Sigmoid colon (tissue), 7 donors: ENCODE data around the gene SDC1. TPM values are rescaled to one million over a fixed set of nuclear protein-coding genes. Genes with fewer than 3 reads are reported as not detected.

Source experiments
- DNase-seq: peaks from one replicate; pipeline ENCODE4 v3.0.0-alpha.2; 2019
- H3K27ac ChIP-seq, 4 donors: fragments of 200-600 bp; sonication (generic); one replicate each; pipeline ENCODE4 v1.5.1; 2016 to 2019; ENCODE audit warnings: mild to moderate bottlenecking in 1 of 4
- H3K27me3 ChIP-seq, 3 donors: fragments of 200-600 bp; sonication (generic); one replicate each; pipeline ENCODE4 v1.5.1; 2019; ENCODE audit warnings: mild to moderate bottlenecking in 1 of 3
- H3K36me3 ChIP-seq, 4 donors: fragments of 200-600 bp; sonication (generic); one replicate each; pipeline ENCODE4 v1.5.1; 2016 to 2019
- H3K4me1 ChIP-seq, 4 donors: fragments of 200-600 bp; sonication (generic); one replicate each; pipeline ENCODE4 v1.5.1; 2017 to 2019
- H3K4me3 ChIP-seq, 4 donors: fragments of 200-600 bp; sonication (generic); one replicate each; pipeline ENCODE4 v1.5.1; 2017 to 2019; ENCODE audit warnings: mild to moderate bottlenecking in 2 of 4, moderate library complexity in 1 of 4
- H3K9me3 ChIP-seq, 4 donors: fragments of 200-600 bp in 3 of 4; sonication (generic) in 3 of 4; one replicate each; pipeline versions ENCODE4 v1.5.1 to v1.6.1; 2013 to 2019
- EP300 ChIP-seq, 4 donors: sonication (generic); formaldehyde crosslinking; IDR thresholded peaks; one replicate each; pipeline ENCODE4 v1.6.1; 2017; ENCODE audit warnings: antibody characterized with exemption in 4 of 4
- POLR2A ChIP-seq, 2 donors: fragments of 450-650 bp; IDR thresholded peaks; one replicate each; pipeline ENCODE4 v1.6.1; 2016; ENCODE audit warnings: antibody characterized with exemption in 2 of 2, mild to moderate bottlenecking in 2 of 2, moderate library complexity in 2 of 2
- POLR2AphosphoS5 ChIP-seq, 4 donors: sonication (generic); formaldehyde crosslinking; IDR thresholded peaks; one replicate each; pipeline ENCODE4 v1.6.1; 2017; ENCODE audit warnings: antibody characterized with exemption in 4 of 4
- WGBS, 2 donors: extraction: QIAGEN DNeasy Blood & Tissue Kit; methylation state at CpG; one replicate each; pipeline ENCODE4 v1.1.7; 2013; 5-methylcytosine and 5-hydroxymethylcytosine counted together
- intact Hi-C: fragments of 100-400 bp; cut with DNase I; formaldehyde crosslinking; loops from one replicate; pipeline ENCODE4 v1.15.1; 2023
- polyA plus RNA-seq, 3 donors: library from polyadenylated mRNA; stranded (reverse); fragments of 200-250 nt; gene quantifications; one replicate each; pipeline ENCODE4 v1.2.3, GENCODE V29; 2013
- total RNA-seq, 4 donors: library from RNA; depleted of rRNA; stranded (reverse); fragments of >200 nt; gene quantifications; one replicate each; pipeline ENCODE4 v1.1.0, GENCODE V29; 2016
- TF ChIP-seq, protein P1 (sequence below), 4 experiments: fragments of 450-650 bp in 3 of 4; fragments of 200-600 bp in 1 of 4; IDR thresholded peaks; one replicate each; pipeline ENCODE4 v1.5.1; 2016 to 2019; ENCODE audit warnings: antibody characterized with exemption in 4 of 4, mild to moderate bottlenecking in 3 of 4, moderate library complexity in 2 of 4
- donor health status: healthy with polysubstance abuse.
- donor health status: Bipolar disorder and iron deficiency.
- donor health status: healthy.

The SDC1 gene
- total and polyA plus RNA-seq, 7 donors: 0.33 to 104 (median 8.0) TPM; not detected in 1

DNA sequence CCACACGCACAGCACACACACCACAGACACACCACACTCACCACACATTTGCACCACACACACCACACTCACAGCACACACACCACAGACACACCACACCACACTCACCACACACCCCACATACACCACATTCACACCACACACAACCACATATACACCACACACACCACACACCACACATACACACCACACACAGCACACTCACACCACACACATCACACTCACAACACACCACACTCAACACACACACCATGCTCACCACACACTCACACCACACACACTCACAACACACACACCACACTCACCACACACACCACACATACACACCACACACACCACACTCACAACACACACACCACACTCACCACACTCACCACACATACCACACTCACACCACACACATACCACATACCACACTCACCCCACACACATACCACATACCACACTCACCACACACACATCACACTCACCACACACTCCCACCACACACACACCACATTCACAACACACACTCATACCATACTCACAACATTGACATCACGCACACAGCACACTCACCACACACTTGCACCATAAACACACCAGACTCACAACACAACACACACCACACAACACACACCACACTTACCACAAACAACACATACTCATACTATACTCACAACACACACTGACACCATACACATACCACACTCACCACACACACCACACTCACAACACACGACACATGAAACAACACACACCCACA lies 60.0 kb downstream of the SDC1 start:
- Histone ChIP-seq H3K4me1 (no peaks in the 10 kb centered on the region), H3K27me3 (no peaks in the 10 kb centered on the region), H3K9me3 (no peaks in the 10 kb centered on the region), H3K36me3 (no peaks in the 10 kb centered on the region), H3K27ac (no peak overlapping the region), H3K4me3 (no peak overlapping the region)
- TF ChIP-seq POLR2A (IDR thresholded peaks at IDR 0.05) (no peak), POLR2AphosphoS5 (IDR thresholded peaks at IDR 0.05) (no peak), EP300 (IDR thresholded peaks at IDR 0.05) (no peak)
- TF ChIP-seq, protein P1, sequence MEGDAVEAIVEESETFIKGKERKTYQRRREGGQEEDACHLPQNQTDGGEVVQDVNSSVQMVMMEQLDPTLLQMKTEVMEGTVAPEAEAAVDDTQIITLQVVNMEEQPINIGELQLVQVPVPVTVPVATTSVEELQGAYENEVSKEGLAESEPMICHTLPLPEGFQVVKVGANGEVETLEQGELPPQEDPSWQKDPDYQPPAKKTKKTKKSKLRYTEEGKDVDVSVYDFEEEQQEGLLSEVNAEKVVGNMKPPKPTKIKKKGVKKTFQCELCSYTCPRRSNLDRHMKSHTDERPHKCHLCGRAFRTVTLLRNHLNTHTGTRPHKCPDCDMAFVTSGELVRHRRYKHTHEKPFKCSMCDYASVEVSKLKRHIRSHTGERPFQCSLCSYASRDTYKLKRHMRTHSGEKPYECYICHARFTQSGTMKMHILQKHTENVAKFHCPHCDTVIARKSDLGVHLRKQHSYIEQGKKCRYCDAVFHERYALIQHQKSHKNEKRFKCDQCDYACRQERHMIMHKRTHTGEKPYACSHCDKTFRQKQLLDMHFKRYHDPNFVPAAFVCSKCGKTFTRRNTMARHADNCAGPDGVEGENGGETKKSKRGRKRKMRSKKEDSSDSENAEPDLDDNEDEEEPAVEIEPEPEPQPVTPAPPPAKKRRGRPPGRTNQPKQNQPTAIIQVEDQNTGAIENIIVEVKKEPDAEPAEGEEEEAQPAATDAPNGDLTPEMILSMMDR (IDR thresholded peaks at IDR 0.05): no peak
- DNase-seq: no peak
- WGBS, 2 donors: 91 to 94% methylated on average over 3 of the region's 3 CpGs
- intact Hi-C loops: no loop called here

DNA sequence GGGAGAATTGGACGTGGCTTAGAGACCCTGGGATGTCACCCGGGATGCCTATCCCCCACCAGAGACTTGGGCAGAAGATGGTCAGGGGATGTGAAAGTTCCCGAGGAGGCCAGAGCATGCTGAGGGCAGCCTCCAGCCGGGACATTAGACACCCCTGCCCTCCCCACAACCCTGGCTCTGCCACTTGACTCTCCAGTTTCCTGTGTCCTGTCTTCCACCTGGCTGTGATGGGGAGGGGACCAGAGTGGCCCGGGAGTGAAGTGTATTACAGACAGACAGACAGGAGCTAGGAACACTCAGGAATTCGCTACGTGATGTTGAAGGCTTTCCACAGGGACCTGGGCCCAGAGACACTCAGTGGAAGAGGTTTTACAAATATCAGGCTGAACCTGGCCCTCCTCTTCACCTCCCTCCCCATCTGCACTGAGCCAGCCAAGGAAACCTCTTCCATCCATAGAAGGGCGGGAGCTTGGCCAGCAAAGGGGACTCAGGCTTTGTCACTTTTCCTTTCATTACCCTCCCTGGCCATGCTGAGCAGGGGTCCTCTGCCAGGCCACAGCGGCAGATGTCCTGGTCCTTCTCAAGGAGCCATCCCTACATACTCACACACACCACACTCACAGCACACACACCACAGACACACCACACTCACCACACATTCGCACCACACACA lies 60.7 kb downstream of the SDC1 start:
- DNase-seq: no peak
- no peaks in the 10 kb centered on the region for H3K9me3 ChIP-seq
- intact Hi-C loops: no loop called here
- H3K36me3 ChIP-seq: no peaks in the 10 kb centered on the region
- no peak overlapping the region for H3K4me3 ChIP-seq
- no peaks in the 10 kb centered on the region for H3K4me1 ChIP-seq
- H3K27me3 ChIP-seq: no peaks in the 10 kb centered on the region
- H3K27ac ChIP-seq: no peak overlapping the region
- WGBS, 2 donors: 74 to 78% methylated on average over 10 of the region's 10 CpGs
- no peak for TF ChIP-seq EP300 (IDR thresholded peaks at IDR 0.05)
- no peak for TF ChIP-seq POLR2A (IDR thresholded peaks at IDR 0.05)
- no peak for TF ChIP-seq POLR2AphosphoS5 (IDR thresholded peaks at IDR 0.05)
- TF ChIP-seq, protein P1 (IDR thresholded peaks at IDR 0.05): no peak

DNA sequence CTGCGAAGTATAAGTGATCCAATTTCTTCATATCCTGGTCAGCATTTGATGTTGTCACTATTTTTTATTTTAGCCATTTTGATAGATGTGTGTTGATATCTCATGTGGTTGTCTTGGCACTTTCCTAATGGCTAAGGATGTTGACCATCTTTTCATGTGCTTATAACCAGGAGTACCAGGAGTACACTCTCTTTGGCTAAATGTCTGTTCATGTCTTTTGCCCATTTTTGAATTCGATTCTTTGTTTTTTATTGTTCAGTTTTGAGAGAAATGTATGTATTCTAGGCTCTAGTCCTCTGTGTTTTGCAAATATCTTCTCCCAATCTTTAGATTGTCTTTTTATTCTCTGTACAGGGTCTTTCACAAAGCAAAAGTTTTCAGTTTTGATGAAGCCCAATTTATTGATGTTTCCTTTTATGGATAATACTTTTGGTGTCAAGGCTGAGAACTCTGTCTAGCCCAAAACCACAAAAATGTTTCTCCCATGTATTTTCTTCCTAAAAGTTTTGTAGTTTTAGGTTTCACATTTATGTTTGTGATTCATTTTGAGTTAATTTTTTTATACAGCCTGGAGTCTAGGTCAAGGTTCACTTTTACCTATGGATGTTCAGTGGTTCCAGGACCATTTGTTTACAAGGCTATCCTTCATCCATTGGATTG lies 65.4 kb downstream of the SDC1 start:
- 90 to 93% methylated on average over 2 of the region's 2 CpGs for WGBS, 2 donors
- TF ChIP-seq, protein P1 (IDR thresholded peaks at IDR 0.05): no peak
- intact Hi-C loops: no loop called here
- Histone ChIP-seq H3K4me3 (no peak overlapping the region), H3K36me3 (no peaks in the 10 kb centered on the region), H3K27me3 (no peaks in the 10 kb centered on the region), H3K27ac (no peak overlapping the region), H3K4me1 (no peaks in the 10 kb centered on the region), H3K9me3 (no peaks in the 10 kb centered on the region)
- DNase-seq: no peak

DNA sequence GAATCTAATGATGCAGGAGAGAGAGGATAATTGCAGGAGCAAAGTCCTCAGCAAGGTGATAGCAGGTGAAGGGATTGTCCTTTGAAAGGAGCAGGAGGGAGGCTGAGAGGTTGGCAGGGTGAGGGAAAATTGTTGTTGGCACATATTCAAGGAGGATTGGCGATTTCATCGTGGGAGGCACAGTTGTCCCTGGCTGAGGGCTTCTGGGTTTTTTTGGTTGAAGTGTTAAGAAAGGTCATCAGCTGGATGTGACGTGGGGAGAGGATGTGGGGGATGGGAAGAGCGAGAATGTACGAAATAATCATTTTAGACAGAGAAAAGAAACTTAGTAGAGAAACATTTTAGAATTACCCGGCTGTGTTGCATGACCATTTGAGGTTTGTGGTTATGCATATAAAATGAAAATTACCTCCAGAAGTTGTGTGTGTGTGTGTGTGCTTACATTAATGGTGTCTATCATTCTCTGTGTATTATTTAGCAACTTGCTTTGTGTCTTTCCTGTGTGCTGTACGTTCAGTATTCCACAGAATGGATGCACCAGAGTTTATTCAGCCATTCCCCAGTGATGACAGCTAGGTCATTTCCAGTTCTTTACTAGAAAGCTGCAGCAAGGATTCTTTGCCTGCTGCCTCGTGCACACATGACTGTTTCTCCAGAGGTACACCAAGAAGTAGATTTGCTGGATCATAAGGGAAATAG lies 67.6 kb downstream of the SDC1 start:
- DNase-seq: no peak
- no peaks in the 10 kb centered on the region for H3K9me3 ChIP-seq
- H3K27me3 ChIP-seq: no peaks in the 10 kb centered on the region
- no peak overlapping the region for H3K4me3 ChIP-seq
- H3K36me3 ChIP-seq: no peaks in the 10 kb centered on the region
- intact Hi-C loops: no loop called here
- H3K4me1 ChIP-seq: no peaks in the 10 kb centered on the region
- 8 to 41% methylated on average over 8 of the region's 8 CpGs for WGBS, 2 donors
- TF ChIP-seq EP300 (IDR thresholded peaks at IDR 0.05) (no peak), POLR2AphosphoS5 (IDR thresholded peaks at IDR 0.05) (no peak), POLR2A (IDR thresholded peaks at IDR 0.05) (no peak)
- TF ChIP-seq, protein P1 (IDR thresholded peaks at IDR 0.05): no peak
- no peak overlapping the region for H3K27ac ChIP-seq
